NCI-H524 treated with DMSO at 0.1 percent for 48 hours (cell line): ENCODE data around the gene HSPB2.

Experiments used
- DNase-seq: peaks from one replicate; lab custom pipeline; 2025; lab: John Stamatoyannopoulos, UW

Gene HSPB2

DNA sequence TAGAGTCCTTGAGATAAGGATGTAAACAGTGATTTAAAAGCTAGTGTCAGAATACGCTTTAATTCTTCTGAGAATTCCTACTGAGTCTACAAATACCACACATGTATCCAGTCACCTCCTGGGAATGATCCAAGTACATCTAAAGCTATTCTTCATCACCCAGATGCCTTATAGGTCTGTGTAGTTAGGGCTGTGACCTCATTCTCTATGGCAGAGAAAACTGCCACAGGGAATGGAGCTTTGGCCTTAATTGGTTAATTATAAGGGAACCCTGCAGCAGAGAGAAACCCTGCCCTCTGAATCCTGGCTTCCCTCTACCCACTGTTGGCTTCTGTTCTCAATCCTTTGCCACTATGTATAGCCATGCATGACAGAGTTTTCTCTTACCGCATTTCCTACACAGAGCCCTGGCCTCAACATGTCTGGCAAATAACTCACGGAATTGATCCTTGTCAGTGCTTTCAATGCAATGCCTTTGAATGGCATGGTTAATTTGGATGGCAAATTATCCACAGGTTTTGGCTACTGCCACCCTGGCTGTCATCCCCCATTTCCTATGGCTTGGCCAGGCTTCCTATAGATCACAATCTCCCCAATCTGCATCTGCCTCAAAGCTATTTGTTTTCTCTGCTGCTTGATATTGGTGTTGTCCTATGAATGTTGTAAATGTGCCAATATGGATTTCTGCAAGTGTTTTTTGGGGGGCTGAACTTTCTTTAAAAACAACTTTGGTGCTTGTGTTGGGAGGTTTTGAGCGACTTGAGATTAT lies 27.5 kb downstream of the HSPB2 start:
- DNase-seq = no peak

DNA sequence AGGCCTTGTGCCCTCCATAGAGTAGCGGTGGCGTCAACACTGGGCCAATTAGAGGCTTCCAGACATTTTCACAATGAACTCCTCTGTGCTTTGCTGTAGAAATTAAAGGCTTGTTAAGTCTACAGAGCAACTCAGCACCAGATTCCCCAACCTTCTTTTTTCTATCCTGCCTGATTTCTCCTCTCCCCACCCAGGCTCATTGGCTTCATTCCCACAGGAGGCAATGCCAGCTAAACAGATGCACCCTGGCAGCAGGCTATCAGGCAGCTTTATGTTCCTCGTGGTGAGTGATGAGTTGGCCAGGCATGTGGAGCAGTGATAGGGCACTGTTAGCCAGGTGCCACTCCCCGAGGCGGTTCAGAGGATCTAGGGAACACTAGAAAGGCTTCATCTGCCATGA lies 29.4 kb downstream of the HSPB2 start:
- DNase-seq = no peak

DNA sequence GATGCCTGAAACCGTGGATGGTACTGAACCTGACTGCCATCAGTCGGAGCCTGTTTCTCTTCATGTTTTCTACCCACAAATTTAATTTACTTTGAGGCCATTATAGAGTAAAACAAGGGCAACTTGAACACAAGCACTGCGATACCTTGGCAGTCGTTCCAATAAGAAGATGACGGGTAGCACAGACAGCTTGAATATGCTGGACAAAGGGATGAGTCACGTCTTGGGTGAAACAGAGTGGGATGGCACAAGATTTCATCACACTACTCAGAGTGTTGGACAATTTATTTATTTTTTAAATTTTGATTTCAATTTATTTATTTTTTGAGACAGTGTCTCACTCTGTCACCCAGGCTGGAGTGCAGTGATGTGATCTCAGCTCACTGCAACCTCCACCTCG lies 30.3 kb downstream of the HSPB2 start:
- DNase-seq = no peak

- DNase-seq = no peak
These were observed 31.6 kb downstream of the HSPB2 start for GRCh38 chr11:111944139-111944538.

- no peak for DNase-seq
These were observed 32.1 kb downstream of the HSPB2 start for GRCh38 chr11:111944651-111945051.

- DNase-seq = no peak
These were observed 32.7 kb downstream of the HSPB2 start for GRCh38 chr11:111945198-111945597.

GRCh38 chr11:111946499-111946898 lies 34.0 kb downstream of the HSPB2 start:
- DNase-seq = no peak

DNA sequence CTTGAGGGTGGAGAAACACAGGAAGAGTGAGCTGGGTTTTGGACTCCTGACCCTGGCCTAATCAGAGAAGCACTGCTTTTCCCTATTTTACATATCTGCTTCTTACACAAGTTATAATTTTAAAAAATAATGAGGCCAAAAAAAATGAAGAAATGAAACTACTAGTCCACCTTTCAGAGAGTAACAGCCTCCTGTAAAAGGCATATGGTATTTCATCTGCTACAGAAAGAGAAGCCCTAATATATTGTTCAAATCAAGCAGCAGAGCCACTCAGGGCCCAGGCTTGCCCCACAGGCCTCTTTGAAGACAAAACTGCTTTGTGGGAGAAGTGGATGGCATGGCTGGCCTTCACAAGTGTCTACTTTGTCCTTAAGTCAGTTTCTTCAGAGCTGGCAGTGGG lies 34.6 kb downstream of the HSPB2 start:
- no peak for DNase-seq

GRCh38 chr11:111949519-111950426 lies 37.2 kb downstream of the HSPB2 start:
- DNase-seq = no peak

DNA sequence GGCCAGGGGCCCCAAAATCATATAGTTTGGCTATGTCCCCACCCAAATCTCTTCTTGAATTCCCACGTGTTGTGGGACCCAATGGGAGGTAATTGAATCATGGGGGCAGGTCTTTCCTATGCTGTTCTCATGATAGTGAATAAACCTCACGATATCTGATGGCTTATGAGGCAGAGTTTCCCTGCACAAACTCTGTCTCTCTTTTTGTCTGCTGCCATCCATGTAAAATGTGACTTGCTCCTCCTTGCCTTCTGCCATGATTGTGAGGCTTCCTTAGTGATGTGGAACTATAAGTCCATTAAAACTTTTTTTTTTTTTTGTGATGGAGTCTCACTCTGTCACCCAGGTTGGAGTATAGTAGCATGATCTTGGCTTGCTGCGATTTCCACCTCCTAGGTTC lies 39.0 kb downstream of the HSPB2 start:
- DNase-seq = no peak

DNA sequence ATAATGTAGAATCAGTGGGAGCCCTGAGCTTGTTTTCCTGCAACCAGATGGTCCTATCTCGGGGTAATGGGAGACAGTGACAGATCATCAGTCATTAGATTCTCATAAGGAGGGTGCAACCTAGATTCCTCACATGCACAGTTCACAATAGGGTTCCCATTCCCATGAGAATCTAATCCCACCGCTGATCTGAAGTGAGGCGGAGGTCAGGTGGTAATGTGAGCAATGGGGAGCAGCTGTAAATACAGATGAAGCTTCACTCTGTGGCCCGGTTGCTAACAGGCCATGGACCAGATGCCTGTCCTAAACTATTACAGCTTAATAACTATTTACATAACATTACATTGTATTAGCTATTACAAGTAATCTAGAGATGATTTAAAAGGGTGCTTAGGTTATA lies 41.6 kb downstream of the HSPB2 start:
- DNase-seq = no peak

GRCh38 chr11:111957663-111958444 lies 45.3 kb downstream of the HSPB2 start:
- peak; percentile 36 for DNase-seq

GRCh38 chr11:111960916-111961315 lies 48.4 kb downstream of the HSPB2 start:
- DNase-seq = no peak

DNA sequence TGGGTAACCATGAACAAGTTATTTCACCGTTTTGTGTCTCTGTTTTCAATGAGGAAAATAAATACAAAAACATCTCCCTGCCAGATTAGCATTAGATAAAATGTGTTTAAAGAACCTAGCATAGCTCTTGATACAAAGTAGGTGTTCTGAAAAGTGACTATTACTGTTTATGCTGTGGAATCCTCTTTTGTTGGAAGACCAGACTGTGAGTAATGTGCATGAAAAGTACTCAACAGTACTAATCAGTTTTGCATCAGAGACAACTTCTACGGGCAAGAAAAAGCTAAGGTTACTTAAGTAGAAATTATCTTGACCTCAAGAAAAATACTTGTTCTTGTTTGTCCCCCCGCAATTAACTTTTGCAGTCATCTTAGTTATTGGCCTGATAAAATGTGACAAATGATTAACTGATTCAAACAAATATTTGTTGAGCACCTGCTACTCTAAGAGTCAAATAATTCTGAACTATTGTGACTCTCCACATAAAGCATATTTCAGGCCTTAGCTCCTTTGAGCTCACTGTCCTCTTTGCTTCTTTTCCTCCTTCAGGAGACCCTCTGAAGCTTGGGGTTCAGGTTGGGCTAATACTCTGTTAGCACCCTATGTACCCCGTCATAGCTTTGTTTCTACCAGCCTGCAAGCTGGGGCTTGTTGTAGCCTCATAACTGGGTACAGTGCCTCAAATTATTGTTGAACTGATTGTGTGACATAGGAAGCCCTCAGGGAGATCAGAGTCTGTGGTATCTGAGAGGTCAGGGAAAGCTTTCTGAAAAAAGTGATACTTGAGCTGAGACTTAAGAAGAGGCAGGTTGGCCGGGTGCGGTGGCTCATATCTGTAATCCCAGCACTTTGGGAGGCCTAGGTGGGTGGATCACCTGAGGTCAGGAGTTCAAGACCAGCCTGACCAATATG lies 49.1 kb downstream of the HSPB2 start:
- DNase-seq = no peak
